Right lobe of liver (tissue), 6 donors: ENCODE results near the gene DOK4. TPM values are rescaled to one million over a fixed set of nuclear protein-coding genes. Genes with fewer than 3 reads are reported as not detected.

Source experiments
- ATAC-seq, 4 donors: fragments of 200-7000 bp; cut with Tn5 transposase; one replicate each; pipeline ENCODE4 v1.9.1; 2020; ENCODE audit warnings: mild to moderate bottlenecking in 4 of 4, moderate library complexity in 4 of 4
- DNase-seq, 3 donors: peaks; one replicate each; pipeline ENCODE4 v3.0.0-alpha.2; 2020
- H3K27ac ChIP-seq, 3 donors: fragments of 200-600 bp; one replicate each; pipeline ENCODE4 v1.8.0; 2022
- H3K27me3 ChIP-seq, 2 donors: fragments of 200-600 bp; one replicate each; pipeline ENCODE4 v1.8.0; 2022
- H3K36me3 ChIP-seq, 4 donors: fragments of 200-600 bp; sonication (generic) in 1 of 4; one replicate each; pipeline versions ENCODE4 v1.5.1 to v1.8.0; 2017 to 2022; ENCODE audit warnings: control low read depth in 1 of 4
- H3K4me1 ChIP-seq, 4 donors: fragments of 200-600 bp; sonication (generic) in 1 of 4; one replicate each; pipeline versions ENCODE4 v1.5.1 to v1.8.0; 2017 to 2022; ENCODE audit warnings: control low read depth in 1 of 4
- H3K4me3 ChIP-seq, 3 donors: fragments of 200-600 bp; one replicate each; pipeline ENCODE4 v1.8.0; 2022
- H3K9me3 ChIP-seq, 4 donors: fragments of 200-600 bp; sonication (generic) in 1 of 4; one replicate each; pipeline versions ENCODE4 v1.5.1 to v1.8.0; 2017 to 2022; ENCODE audit warnings: control low read depth in 1 of 4
- POLR2A ChIP-seq: fragments of 450-650 bp; IDR thresholded peaks from one replicate; pipeline ENCODE4 v1.6.1; 2017; ENCODE audit warnings: antibody characterized with exemption, mild to moderate bottlenecking
- WGBS: methylation state at CpG from one replicate; pipeline ENCODE4 v1.1.6; 2018; ENCODE audit warnings: low coverage, low lambda C conversion rate; ENCODE audit not compliant: insufficient coverage; ENCODE audit errors: missing lambda C conversion rate; 5-methylcytosine and 5-hydroxymethylcytosine counted together
- intact Hi-C, 2 donors: fragments of 100-400 bp; cut with DNase I; formaldehyde crosslinking; loops; one replicate each; pipeline versions ENCODE4 v1.11.2 to v1.14.1; 2022
- total RNA-seq, 6 experiments: library from RNA; depleted of rRNA in 2 of 6; stranded (reverse); fragments of >200 nt in 2 of 6; fragmentation: NEBNext Ultra II Directional in 3 of 6; extraction: Animal tissue kit (Norgen Biotek cat#: 25700) in 3 of 6; gene quantifications; one replicate each; pipeline versions ENCODE4 v1.1.0 to v1.2.4, GENCODE V29; 2016 to 2023
- TF ChIP-seq, protein P1 (sequence below), 4 donors: fragments of 200-600 bp in 3 of 4; fragments of 450-650 bp in 1 of 4; IDR thresholded peaks; one replicate each; pipeline versions ENCODE4 v1.5.1 to v1.8.0; 2016 to 2022; ENCODE audit warnings: antibody characterized with exemption in 4 of 4, mild to moderate bottlenecking in 2 of 4
- donor health status: DM: no; HTN: yes; CAD: no.
- donor health status: DM: no; HTN: no; CAD: no.
- donor health status: DM: no; HTN: no; CAD: no.
- donor health status: DM: no; HTN: yes; CAD: no.
- donor health status: DM: no; HTN: yes; CAD: no.

DOK4 gene
- total RNA-seq, 6 experiments from 2014 or later = 20.0 to 62.1 (median 36.7) TPM

- intact Hi-C loops = no loop called here
- Histone ChIP-seq H3K27me3 (no peaks in the 10 kb centered on the region), H3K4me3 (no peak overlapping the region), H3K9me3 (no peaks in the 10 kb centered on the region), H3K36me3 (no peaks in the 10 kb centered on the region), H3K4me1 (peaks cover 0 to 53% (median 18%) of the 10 kb centered on the region in 4 donors), H3K27ac (peak overlapping the region in 2 of 3 donors; percentile 57 to 74)
- DNase-seq (no peak), ATAC-seq (no peak)
- TF ChIP-seq POLR2A = no peak
- TF ChIP-seq, protein P1, sequence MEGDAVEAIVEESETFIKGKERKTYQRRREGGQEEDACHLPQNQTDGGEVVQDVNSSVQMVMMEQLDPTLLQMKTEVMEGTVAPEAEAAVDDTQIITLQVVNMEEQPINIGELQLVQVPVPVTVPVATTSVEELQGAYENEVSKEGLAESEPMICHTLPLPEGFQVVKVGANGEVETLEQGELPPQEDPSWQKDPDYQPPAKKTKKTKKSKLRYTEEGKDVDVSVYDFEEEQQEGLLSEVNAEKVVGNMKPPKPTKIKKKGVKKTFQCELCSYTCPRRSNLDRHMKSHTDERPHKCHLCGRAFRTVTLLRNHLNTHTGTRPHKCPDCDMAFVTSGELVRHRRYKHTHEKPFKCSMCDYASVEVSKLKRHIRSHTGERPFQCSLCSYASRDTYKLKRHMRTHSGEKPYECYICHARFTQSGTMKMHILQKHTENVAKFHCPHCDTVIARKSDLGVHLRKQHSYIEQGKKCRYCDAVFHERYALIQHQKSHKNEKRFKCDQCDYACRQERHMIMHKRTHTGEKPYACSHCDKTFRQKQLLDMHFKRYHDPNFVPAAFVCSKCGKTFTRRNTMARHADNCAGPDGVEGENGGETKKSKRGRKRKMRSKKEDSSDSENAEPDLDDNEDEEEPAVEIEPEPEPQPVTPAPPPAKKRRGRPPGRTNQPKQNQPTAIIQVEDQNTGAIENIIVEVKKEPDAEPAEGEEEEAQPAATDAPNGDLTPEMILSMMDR (IDR thresholded peaks at IDR 0.05) = no peak
- no CpG with 5 or more reads among the region's 6 CpGs for WGBS
Observed at GRCh38 chr16:57480754-57481230, 5.5 kb downstream of the DOK4 start.

DNA sequence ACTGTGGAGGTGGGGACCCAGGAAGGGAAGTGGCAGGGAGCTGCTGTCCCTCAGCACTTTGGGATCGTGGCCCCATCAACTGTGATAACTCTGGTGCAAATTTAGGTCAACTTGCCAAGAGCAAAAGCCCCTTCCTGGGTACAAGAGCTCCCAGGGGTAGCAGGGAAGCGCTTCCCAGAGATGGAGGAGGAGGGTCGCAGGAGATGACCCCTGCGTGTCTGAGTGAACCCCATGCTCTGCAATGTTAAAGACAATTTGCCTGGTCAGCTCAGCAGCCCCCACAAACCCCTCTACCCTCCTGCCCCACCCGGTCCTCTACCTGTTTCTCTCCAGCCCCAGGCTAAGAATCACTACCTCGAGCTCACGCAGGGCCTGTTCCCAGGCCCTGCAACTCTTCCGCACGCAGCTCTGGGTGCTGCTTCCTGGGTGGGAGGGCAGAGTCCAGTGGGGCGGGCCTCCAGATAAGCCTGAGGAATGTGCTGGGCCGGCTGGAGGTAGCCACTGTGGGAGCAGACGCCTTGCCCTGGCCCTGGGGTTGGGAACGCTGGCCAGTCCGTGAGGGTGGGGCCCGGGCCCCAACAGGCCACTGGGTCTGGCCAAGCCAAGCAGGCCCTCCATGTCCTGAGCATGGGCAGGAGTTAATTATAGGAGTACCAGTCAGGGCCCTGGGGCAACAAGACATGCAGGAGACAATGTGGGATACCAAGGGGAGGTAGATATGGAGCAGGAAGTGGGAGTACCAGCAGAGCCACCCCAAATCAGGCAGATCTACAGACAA lies 6.1 kb downstream of the DOK4 start:
- ATAC-seq = peak; percentile 92 to 94 (median 93)
- WGBS = 4% methylated on average over 11 of the region's 15 CpGs
- intact Hi-C loops = no loop called here

GRCh38 chr16:57479205-57479975 lies 6.9 kb downstream of the DOK4 start:
- H3K9me3 ChIP-seq = no peaks in the 10 kb centered on the region
- intact Hi-C loops = no loop called here
- DNase-seq (no peak), ATAC-seq (peak; percentile 14 to 27 (median 16))
- peak overlapping the region; percentile 24 to 74 (median 57) for H3K27ac ChIP-seq
- WGBS = 39% methylated on average over 19 of the region's 36 CpGs
- peaks cover 0 to 4% (median 1%) of the 10 kb centered on the region in 4 donors for H3K36me3 ChIP-seq
- TF ChIP-seq, protein P1 (IDR thresholded peaks at IDR 0.05) = no peak
- no peak for TF ChIP-seq POLR2A
- no peaks in the 10 kb centered on the region for H3K27me3 ChIP-seq
- peak overlapping the region; percentile 36 to 45 (median 41) for H3K4me3 ChIP-seq
- peaks cover 0 to 48% (median 13%) of the 10 kb centered on the region in 4 donors for H3K4me1 ChIP-seq

More for the DNA sequence above, 6.1 kb downstream of the DOK4 start:
- peak overlapping the region; percentile 36 to 45 (median 41) for H3K4me3 ChIP-seq
- TF ChIP-seq, protein P1 (IDR thresholded peaks at IDR 0.05) = no peak
- peak; percentile 58 for TF ChIP-seq POLR2A
- peak; percentile 83 to 93 (median 92) for DNase-seq
- H3K27me3 ChIP-seq = no peaks in the 10 kb centered on the region
- H3K36me3 ChIP-seq = no peaks in the 10 kb centered on the region
- H3K27ac ChIP-seq = peak overlapping the region; percentile 24 to 74 (median 57)
- H3K9me3 ChIP-seq = no peaks in the 10 kb centered on the region
- H3K4me1 ChIP-seq = peaks cover 0 to 51% (median 15%) of the 10 kb centered on the region in 4 donors

DNA sequence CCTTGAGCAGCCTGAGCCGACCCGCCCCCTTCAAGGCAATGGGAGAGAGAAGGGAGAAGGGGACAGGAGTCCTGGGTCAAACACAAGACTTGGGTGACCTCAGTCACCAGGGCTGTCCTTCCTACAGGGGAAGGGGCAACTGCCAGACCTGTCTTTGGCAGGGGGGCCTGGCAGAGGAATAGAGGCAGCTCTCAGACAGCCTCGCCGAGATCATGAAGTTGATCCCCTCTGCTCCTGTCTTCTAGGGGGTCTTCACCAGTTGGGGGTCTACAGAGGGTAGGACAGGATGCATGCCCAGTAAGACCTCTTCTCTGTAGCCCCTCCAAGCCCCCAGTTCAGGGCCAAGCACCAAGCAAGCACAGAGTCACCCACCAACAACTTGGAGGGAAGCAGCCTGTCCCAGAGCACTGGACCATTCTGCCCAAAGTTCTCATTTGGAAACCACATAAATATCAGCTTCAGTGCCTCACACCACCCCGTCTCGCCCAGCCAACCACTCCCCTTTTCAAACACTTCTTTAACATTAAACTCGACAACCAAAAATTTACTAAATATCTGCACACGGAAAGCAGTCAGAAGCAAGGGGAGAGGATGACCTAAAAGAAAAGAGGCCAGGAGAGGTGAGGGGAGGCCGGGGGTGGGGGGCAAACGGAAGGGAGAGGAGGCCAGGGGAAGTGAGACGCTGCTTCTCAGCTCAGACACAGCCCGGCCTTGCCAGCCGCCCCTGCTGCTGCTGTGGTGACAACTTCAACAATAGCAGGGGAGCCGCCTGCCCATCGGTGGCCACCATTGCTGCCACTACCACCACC lies 7.7 kb downstream of the DOK4 start:
- no peak for TF ChIP-seq POLR2A
- TF ChIP-seq, protein P1 (IDR thresholded peaks at IDR 0.05) = no peak
- peak overlapping the region in 1 of 3 donors; percentile 74 for H3K27ac ChIP-seq
- H3K27me3 ChIP-seq = no peaks in the 10 kb centered on the region
- 41% methylated on average over 9 of the region's 15 CpGs for WGBS
- no peak for ATAC-seq
- H3K9me3 ChIP-seq = no peaks in the 10 kb centered on the region
- intact Hi-C loops = no loop called here
- H3K36me3 ChIP-seq = peaks cover 0 to 11% (median 5%) of the 10 kb centered on the region in 4 donors
- peaks cover 0 to 48% (median 13%) of the 10 kb centered on the region in 4 donors for H3K4me1 ChIP-seq
- no peak for DNase-seq
- H3K4me3 ChIP-seq = peak overlapping the region; percentile 36 to 45 (median 41)
